Measurements from ENCODE around the gene FNBP1. TPM values are rescaled to one million over a fixed set of nuclear protein-coding genes. Genes with fewer than 3 reads are reported as not detected.

Gene FNBP1
- total and polyA plus RNA-seq, 2 experiments from 2014 or later = 19.5 to 21.0 TPM

DNA sequence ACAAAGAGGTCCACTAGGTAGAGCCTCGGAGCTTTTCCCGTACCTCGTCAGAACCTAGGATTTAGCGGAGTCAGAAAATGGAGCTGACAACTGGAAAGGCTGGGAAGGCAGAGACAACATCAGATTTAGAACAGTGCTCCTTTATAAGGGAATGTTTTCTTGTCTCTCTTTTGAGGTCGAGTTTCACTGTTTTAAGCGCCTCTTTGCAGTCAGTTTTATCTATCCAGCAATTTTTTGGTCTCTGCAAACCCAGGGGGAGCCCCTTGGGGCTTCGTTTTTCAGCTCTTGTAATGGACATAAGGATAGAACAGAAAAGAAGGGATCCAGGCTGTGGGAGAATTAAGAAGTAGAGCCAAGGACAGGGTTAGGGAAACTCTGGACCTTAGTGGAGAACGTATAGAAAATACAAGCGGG is 80.5 kb downstream of the FNBP1 start:
- 45% methylated on average over 9 of the region's 9 CpGs for WGBS (ENCODE audit: low lambda C conversion rate, missing lambda C conversion rate)
- Histone ChIP-seq H3K27ac (peak overlapping the region; percentile 80), H3K9me3 (ENCODE audit: low read depth) (no peaks in the 10 kb centered on the region), H3K4me3 (no peak overlapping the region), H3K27me3 (no peaks in the 10 kb centered on the region), H3K36me3 (replicated peaks; ENCODE audit: insufficient read depth, low read depth) (no peaks in the 10 kb centered on the region), H3K79me2 (no peaks in the 10 kb centered on the region), H4K20me1 (ENCODE audit: insufficient read depth, poor library complexity, severe bottlenecking) (no peaks in the 10 kb centered on the region), H3K4me2 (peak overlapping the region; percentile 69), H2AFZ (peak overlapping the region; percentile 30), H3K9me2 (replicated peaks; ENCODE audit: insufficient read depth) (no peaks in the 10 kb centered on the region), H3K4me1 (ENCODE audit: insufficient read depth) (peaks cover 21% of the 10 kb centered on the region)
- TF ChIP-seq, protein P1, sequence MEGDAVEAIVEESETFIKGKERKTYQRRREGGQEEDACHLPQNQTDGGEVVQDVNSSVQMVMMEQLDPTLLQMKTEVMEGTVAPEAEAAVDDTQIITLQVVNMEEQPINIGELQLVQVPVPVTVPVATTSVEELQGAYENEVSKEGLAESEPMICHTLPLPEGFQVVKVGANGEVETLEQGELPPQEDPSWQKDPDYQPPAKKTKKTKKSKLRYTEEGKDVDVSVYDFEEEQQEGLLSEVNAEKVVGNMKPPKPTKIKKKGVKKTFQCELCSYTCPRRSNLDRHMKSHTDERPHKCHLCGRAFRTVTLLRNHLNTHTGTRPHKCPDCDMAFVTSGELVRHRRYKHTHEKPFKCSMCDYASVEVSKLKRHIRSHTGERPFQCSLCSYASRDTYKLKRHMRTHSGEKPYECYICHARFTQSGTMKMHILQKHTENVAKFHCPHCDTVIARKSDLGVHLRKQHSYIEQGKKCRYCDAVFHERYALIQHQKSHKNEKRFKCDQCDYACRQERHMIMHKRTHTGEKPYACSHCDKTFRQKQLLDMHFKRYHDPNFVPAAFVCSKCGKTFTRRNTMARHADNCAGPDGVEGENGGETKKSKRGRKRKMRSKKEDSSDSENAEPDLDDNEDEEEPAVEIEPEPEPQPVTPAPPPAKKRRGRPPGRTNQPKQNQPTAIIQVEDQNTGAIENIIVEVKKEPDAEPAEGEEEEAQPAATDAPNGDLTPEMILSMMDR (IDR thresholded peaks at IDR 0.05; ENCODE audit: poor library complexity) = no peak
- TF ChIP-seq EZH2phosphoT487 (IDR thresholded peaks at IDR 0.05; ENCODE audit: low read depth, severe bottlenecking, unreplicated experiment) (no peak), EZH2 (IDR thresholded peaks at IDR 0.05; ENCODE audit: borderline replicate concordance) (no peak)
- DNase-seq (ENCODE audit: low spot score) = no peak

DNA sequence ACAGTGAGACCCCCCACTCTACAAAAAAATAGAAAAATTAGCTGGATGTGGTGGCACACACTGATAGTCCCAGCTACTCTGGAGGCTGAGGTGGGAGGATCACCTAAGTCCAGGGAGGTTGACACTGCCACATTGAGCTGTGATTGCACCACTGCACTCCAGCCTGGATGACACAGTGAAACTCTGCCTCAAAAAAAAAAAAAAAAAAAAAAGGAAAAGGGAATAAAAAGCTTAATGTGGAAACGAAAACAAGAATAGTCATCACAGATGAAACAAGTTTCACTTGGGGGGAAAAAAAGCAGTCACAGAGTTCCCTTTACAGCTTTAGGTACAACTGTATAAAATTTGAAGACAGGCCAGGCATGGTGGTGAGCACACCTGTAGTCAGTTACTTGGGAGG is 84.2 kb downstream of the FNBP1 start:
- no peak overlapping the region for H3K4me2 ChIP-seq
- TF ChIP-seq EZH2phosphoT487 (IDR thresholded peaks at IDR 0.05; ENCODE audit: low read depth, severe bottlenecking, unreplicated experiment) = no peak
- TF ChIP-seq EZH2 (IDR thresholded peaks at IDR 0.05; ENCODE audit: borderline replicate concordance) = no peak
- TF ChIP-seq, protein P1 (IDR thresholded peaks at IDR 0.05; ENCODE audit: poor library complexity) = no peak
- no peaks in the 10 kb centered on the region for H3K9me2 ChIP-seq (replicated peaks; ENCODE audit: insufficient read depth)
- H3K27ac ChIP-seq = no peak overlapping the region
- no peak for DNase-seq (ENCODE audit: low spot score)
- 93% methylated on average over 1 of the region's 1 CpG for WGBS (ENCODE audit: low lambda C conversion rate, missing lambda C conversion rate)
- no peaks in the 10 kb centered on the region for H3K36me3 ChIP-seq (replicated peaks; ENCODE audit: insufficient read depth, low read depth)
- H3K4me3 ChIP-seq = no peak overlapping the region
- H3K79me2 ChIP-seq = no peaks in the 10 kb centered on the region
- no peaks in the 10 kb centered on the region for H3K9me3 ChIP-seq (ENCODE audit: low read depth)
- peaks cover 12% of the 10 kb centered on the region for H3K4me1 ChIP-seq (ENCODE audit: insufficient read depth)
- no peak overlapping the region for H2AFZ ChIP-seq
- no peaks in the 10 kb centered on the region for H3K27me3 ChIP-seq
- H4K20me1 ChIP-seq (ENCODE audit: insufficient read depth, poor library complexity, severe bottlenecking) = no peaks in the 10 kb centered on the region

DNA sequence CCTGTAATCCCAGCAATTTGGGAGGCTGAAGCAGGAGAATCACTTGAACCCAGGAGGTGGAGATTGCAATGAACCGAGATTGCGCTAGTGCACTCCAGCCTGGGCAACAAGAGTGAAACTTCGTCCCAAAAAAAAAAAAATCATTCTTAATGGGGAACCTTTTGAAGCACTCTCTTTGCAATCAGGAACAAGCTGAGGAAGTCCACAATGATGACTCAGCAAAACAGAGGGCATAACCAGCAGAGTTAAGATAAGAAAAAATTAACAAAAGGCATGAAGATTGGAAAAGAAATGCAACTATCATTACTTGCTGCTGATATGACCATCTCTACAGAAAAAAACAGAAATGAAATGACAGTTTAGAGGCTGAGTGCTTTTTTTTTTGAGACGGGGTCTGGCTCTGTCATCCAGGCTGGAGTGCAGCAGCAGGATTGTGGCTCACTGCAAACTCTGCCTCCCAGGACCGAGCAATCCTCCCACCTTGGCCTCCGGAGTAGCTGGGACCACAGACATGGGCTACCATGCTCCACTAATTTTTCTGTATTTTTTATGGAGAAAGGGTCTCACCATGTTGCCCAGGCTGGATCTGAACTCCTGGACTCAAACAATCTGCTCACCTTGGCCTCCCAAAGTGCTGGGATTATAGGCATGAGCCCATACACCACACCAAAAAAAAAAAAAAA is 88.0 kb downstream of the FNBP1 start:
- Histone ChIP-seq H3K27ac (no peak overlapping the region), H2AFZ (no peak overlapping the region), H3K4me2 (no peak overlapping the region), H3K27me3 (no peaks in the 10 kb centered on the region), H3K9me3 (ENCODE audit: low read depth) (no peaks in the 10 kb centered on the region), H3K36me3 (replicated peaks; ENCODE audit: insufficient read depth, low read depth) (no peaks in the 10 kb centered on the region), H3K4me1 (ENCODE audit: insufficient read depth) (no peaks in the 10 kb centered on the region), H4K20me1 (ENCODE audit: insufficient read depth, poor library complexity, severe bottlenecking) (no peaks in the 10 kb centered on the region), H3K9me2 (replicated peaks; ENCODE audit: insufficient read depth) (no peaks in the 10 kb centered on the region), H3K79me2 (no peaks in the 10 kb centered on the region), H3K4me3 (no peak overlapping the region)
- WGBS (ENCODE audit: low lambda C conversion rate, missing lambda C conversion rate) = 71% methylated on average over 6 of the region's 6 CpGs
- no peak for DNase-seq (ENCODE audit: low spot score)
- TF ChIP-seq EZH2 (IDR thresholded peaks at IDR 0.05; ENCODE audit: borderline replicate concordance) (no peak), EZH2phosphoT487 (IDR thresholded peaks at IDR 0.05; ENCODE audit: low read depth, severe bottlenecking, unreplicated experiment) (no peak)
- TF ChIP-seq, protein P1 (IDR thresholded peaks at IDR 0.05; ENCODE audit: poor library complexity) = no peak

All from hepatocyte (in vitro differentiated cells).